A549 (cell line): ENCODE measurements around the gene ABCA4.

Source experiments
- CBX8 ChIP-seq: fragments of 200-600 bp; sonication (generic); IDR thresholded peaks from 2 replicates; pipeline ENCODE4 v1.6.1; 2016
- CHD4 ChIP-seq: fragments of 200-600 bp; sonication (generic); IDR thresholded peaks from 2 replicates; pipeline ENCODE4 v1.6.1; 2016; ENCODE audit warnings: antibody characterized with exemption, mild to moderate bottlenecking, borderline replicate concordance
- CTCF ChIP-seq: fragments of >200 bp; sonication (Bioruptor Twin); formaldehyde crosslinking; IDR thresholded peaks from 3 replicates; pipeline ENCODE4 v1.5.1; 2016
- EP300 ChIP-seq, 2 experiments: fragments of >200 bp; sonication (Bioruptor Twin); formaldehyde crosslinking; IDR thresholded peaks; 2 replicates in 1 of 2; 3 replicates in 1 of 2; pipeline ENCODE4 v1.6.1; 2016 to 2017
- JUN ChIP-seq, 2 experiments: fragments of >200 bp; sonication (Bioruptor Twin); formaldehyde crosslinking; IDR thresholded peaks; 2 replicates in 1 of 2; 3 replicates in 1 of 2; pipeline ENCODE4 v1.6.1; 2016 to 2017
- MAFK ChIP-seq: fragments of 450-650 bp; IDR thresholded peaks from 2 replicates; pipeline ENCODE4 v1.6.1; 2014; ENCODE audit not compliant: partially characterized antibody
- POLR2A ChIP-seq: IDR thresholded peaks from 2 replicates; pipeline ENCODE4 v1.6.1; 2012; ENCODE audit warnings: mild to moderate bottlenecking, low read length
- RAD21 ChIP-seq, 2 experiments: fragments of >200 bp in 1 of 2; sonication (Bioruptor Twin) in 1 of 2; formaldehyde crosslinking in 1 of 2; IDR thresholded peaks in 1 of 2; conservative IDR thresholded peaks in 1 of 2; 2 replicates in 1 of 2; 3 replicates in 1 of 2; pipeline ENCODE4 v1.6.1; 2012 to 2018; ENCODE audit warnings: inconsistent platforms in 1 of 2
- ZNF302 ChIP-seq: fragments of 250-450 bp; sonication (Bioruptor Pico); IDR thresholded peaks from 2 replicates; pipeline ENCODE4 v1.9.0; 2021; ENCODE audit warnings: inconsistent platforms, mild to moderate bottlenecking, moderate library complexity
- ZSCAN20 ChIP-seq: fragments of 250-450 bp; sonication (Bioruptor Pico); IDR thresholded peaks from 2 replicates; pipeline ENCODE4 v1.8.0; 2022; ENCODE audit warnings: mild to moderate bottlenecking, moderate library complexity

DNA sequence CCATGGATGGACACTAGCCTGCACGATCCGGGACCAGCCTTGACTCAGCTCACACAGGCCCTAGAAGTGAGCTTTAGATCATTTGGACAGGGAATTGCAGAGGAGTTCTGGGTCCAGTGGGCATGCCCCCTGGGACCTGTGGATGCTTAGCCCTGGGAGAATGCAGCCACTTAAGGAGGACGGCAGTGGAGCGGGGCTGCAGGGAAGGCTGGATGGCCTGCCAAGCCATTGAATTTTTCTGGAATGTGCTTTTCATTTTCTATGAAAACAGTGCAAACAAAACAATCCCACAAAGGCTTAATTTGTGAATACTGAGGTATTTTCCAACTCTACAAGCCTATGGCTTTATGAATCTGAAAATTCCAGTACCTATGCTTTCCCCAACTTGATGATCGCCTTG is 131.3 kb downstream of the ABCA4 start:
- no peak for TF ChIP-seq CTCF
- no peak for TF ChIP-seq POLR2A
- no peak for TF ChIP-seq MAFK
- TF ChIP-seq CHD4, result no peak
- no peak for TF ChIP-seq RAD21 (conservative IDR thresholded peaks at IDR 0.05 in 1 of 2, IDR thresholded peaks at IDR 0.05 in 1 of 2)
- no peak for TF ChIP-seq CBX8
- TF ChIP-seq JUN (IDR thresholded peaks at IDR 0.05), result no peak
- no peak for TF ChIP-seq ZNF302
- no peak for TF ChIP-seq ZSCAN20 (CRISPR knock-in tag)
- TF ChIP-seq EP300 (IDR thresholded peaks at IDR 0.05), result no peak
